Sigmoid colon (tissue), 4 donors: ENCODE data around the gene ITGB1BP2.

Source experiments
- CTCF ChIP-seq, 4 experiments: fragments of 450-650 bp in 3 of 4; fragments of 200-600 bp in 1 of 4; IDR thresholded peaks; one replicate each; pipeline ENCODE4 v1.5.1; 2016 to 2019; ENCODE audit warnings: antibody characterized with exemption in 4 of 4, mild to moderate bottlenecking in 3 of 4, moderate library complexity in 2 of 4
- POLR2AphosphoS5 ChIP-seq, 4 donors: sonication (generic); formaldehyde crosslinking; IDR thresholded peaks; one replicate each; pipeline ENCODE4 v1.6.1; 2017; ENCODE audit warnings: antibody characterized with exemption in 4 of 4

- TF ChIP-seq POLR2AphosphoS5 (IDR thresholded peaks at IDR 0.05) (no peak), CTCF (IDR thresholded peaks at IDR 0.05) (no peak)
These were observed 18.8 kb upstream of the ITGB1BP2 start for GRCh38 chrX:71282514-71283402.
